Ascending aorta (tissue), 2 donors: ENCODE measurements around the gene APLNR. TPM values are rescaled to one million over a fixed set of nuclear protein-coding genes. Genes with fewer than 3 reads are reported as not detected.

ENCODE experiments used
- DNase-seq, 2 donors: peaks; one replicate each; pipeline ENCODE4 v3.0.0-alpha.2; 2019; ENCODE audit warnings: low spot score in 2 of 2
- H3K27ac ChIP-seq, 2 donors: fragments of 200-600 bp; sonication (generic); one replicate each; pipeline ENCODE4 v1.5.1; 2016 to 2017; ENCODE audit warnings: mild to moderate bottlenecking in 1 of 2
- H3K27me3 ChIP-seq: fragments of 200-600 bp; sonication (generic); one replicate; pipeline ENCODE4 v1.5.1; 2017
- H3K36me3 ChIP-seq, 2 donors: fragments of 200-600 bp; sonication (generic); one replicate each; pipeline ENCODE4 v1.5.1; 2016
- H3K4me1 ChIP-seq, 2 donors: fragments of 200-600 bp; sonication (generic); one replicate each; pipeline ENCODE4 v1.5.1; 2016 to 2017; ENCODE audit warnings: mild to moderate bottlenecking in 1 of 2
- H3K4me3 ChIP-seq, 2 donors: fragments of 200-600 bp; sonication (generic); one replicate each; pipeline ENCODE4 v1.5.1; 2016 to 2017; ENCODE audit warnings: mild to moderate bottlenecking in 1 of 2
- H3K9me3 ChIP-seq, 2 donors: fragments of 200-600 bp; sonication (generic); one replicate each; pipeline ENCODE4 v1.5.1; 2016
- CTCF ChIP-seq, 3 experiments: fragments of 200-600 bp in 2 of 3; fragments of 450-650 bp in 1 of 3; sonication (generic) in 2 of 3; IDR thresholded peaks; one replicate each; pipeline ENCODE4 v1.5.1; 2016 to 2019; ENCODE audit warnings: antibody characterized with exemption in 3 of 3, mild to moderate bottlenecking in 1 of 3, moderate library complexity in 1 of 3
- intact Hi-C: fragments of 100-400 bp; cut with DNase I; formaldehyde crosslinking; loops from one replicate; pipeline ENCODE4 v1.15.1; 2023
- total RNA-seq: library from RNA; depleted of rRNA; stranded (reverse); fragments of >200 nt; gene quantifications from one replicate; pipeline ENCODE4 v1.1.0, GENCODE V29; 2016

The APLNR gene
- total RNA-seq, 1 donor from 2014 or later = 15.1 TPM

GRCh38 chr11:57256119-57256518 is 19.1 kb upstream of the APLNR start:
- Histone ChIP-seq H3K9me3 (peaks cover 0 to 8% of the 10 kb centered on the region in 2 donors), H3K27ac (no peak overlapping the region), H3K36me3 (no peaks in the 10 kb centered on the region), H3K4me3 (no peak overlapping the region), H3K4me1 (no peaks in the 10 kb centered on the region), H3K27me3 (no peaks in the 10 kb centered on the region)
- intact Hi-C loops = no loop called here
- TF ChIP-seq CTCF (IDR thresholded peaks at IDR 0.05) = no peak
- no peak for DNase-seq

- Histone ChIP-seq H3K9me3 (peaks cover 0 to 8% of the 10 kb centered on the region in 2 donors), H3K27me3 (no peaks in the 10 kb centered on the region), H3K4me1 (no peaks in the 10 kb centered on the region), H3K27ac (no peak overlapping the region), H3K36me3 (no peaks in the 10 kb centered on the region), H3K4me3 (no peak overlapping the region)
- no peak for DNase-seq
- TF ChIP-seq CTCF (IDR thresholded peaks at IDR 0.05) = no peak
- intact Hi-C loops = no loop called here
These were observed 18.6 kb upstream of the APLNR start for GRCh38 chr11:57255618-57256017.

DNA sequence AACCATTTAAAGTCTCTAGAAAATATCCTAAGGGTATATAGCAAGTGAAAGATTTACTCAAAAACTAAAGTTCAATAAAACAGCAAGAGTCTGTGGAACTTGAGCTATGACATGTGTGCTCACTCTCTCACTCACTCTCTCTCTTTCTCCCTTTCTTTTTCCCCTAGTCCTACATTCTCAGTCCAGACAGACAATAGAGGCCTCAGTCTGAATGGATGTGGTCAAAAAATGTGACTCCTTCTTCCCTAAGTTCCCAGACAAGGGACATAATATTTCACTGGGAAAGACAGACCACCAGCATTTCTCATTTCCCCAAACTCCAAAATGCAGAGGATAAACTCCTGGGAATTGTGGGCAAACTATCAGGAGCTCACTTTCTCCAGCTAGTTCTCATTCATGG is 17.6 kb upstream of the APLNR start:
- H3K9me3 ChIP-seq = peaks cover 0 to 8% of the 10 kb centered on the region in 2 donors
- H3K27me3 ChIP-seq = no peaks in the 10 kb centered on the region
- no peak overlapping the region for H3K4me3 ChIP-seq
- no peaks in the 10 kb centered on the region for H3K36me3 ChIP-seq
- intact Hi-C loops = loop anchor here (5.0 kb wide), 1 partner anchor 137 kb away; no protein-coding TSS in a partner anchor
- no peak for DNase-seq
- TF ChIP-seq CTCF (IDR thresholded peaks at IDR 0.05) = no peak
- no peak overlapping the region for H3K27ac ChIP-seq
- no peaks in the 10 kb centered on the region for H3K4me1 ChIP-seq

GRCh38 chr11:57251491-57252104 is 14.5 kb upstream of the APLNR start:
- Histone ChIP-seq H3K27me3 (no peaks in the 10 kb centered on the region), H3K4me3 (no peak overlapping the region), H3K36me3 (no peaks in the 10 kb centered on the region), H3K27ac (no peak overlapping the region), H3K9me3 (peaks cover 0 to 3% of the 10 kb centered on the region in 2 donors), H3K4me1 (no peaks in the 10 kb centered on the region)
- intact Hi-C loops = loop anchor here (5.0 kb wide), 1 partner anchor 134 kb away; no protein-coding TSS in a partner anchor
- DNase-seq = no peak
- TF ChIP-seq CTCF (IDR thresholded peaks at IDR 0.05) = no peak

DNA sequence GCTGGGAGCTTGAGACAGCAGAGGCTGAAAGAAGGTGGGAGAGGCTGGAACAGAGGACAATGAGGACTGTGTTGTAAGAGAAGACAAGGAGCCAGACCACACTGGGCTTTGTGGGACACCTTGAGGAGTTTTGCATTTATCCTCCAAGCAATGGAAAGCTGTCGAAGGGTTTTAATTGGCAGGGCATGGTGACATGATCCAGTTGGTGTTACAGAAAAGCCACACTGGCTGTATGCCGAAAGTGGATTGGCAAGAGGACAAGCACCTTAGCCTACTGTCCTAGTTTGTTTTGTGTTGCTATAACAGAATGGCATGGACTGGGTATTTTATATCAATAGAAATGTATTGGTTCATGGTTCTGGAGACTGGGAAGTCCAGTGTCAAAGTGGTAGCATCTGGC is 14.0 kb upstream of the APLNR start:
- Histone ChIP-seq H3K4me1 (no peaks in the 10 kb centered on the region), H3K9me3 (no peaks in the 10 kb centered on the region), H3K4me3 (no peak overlapping the region), H3K27me3 (no peaks in the 10 kb centered on the region), H3K27ac (no peak overlapping the region), H3K36me3 (no peaks in the 10 kb centered on the region)
- intact Hi-C loops = loop anchor here (5.0 kb wide), 1 partner anchor 134 kb away; no protein-coding TSS in a partner anchor
- no peak for TF ChIP-seq CTCF (IDR thresholded peaks at IDR 0.05)
- DNase-seq = no peak
